Sigmoid colon (tissue), 3 donors: Measurements from ENCODE around the gene PRELID2.

ENCODE experiments used
- CTCF ChIP-seq, 4 experiments: fragments of 450-650 bp in 3 of 4; fragments of 200-600 bp in 1 of 4; IDR thresholded peaks; one replicate each; pipeline ENCODE4 v1.5.1; 2016 to 2019; ENCODE audit warnings: antibody characterized with exemption in 4 of 4, mild to moderate bottlenecking in 3 of 4, moderate library complexity in 2 of 4
- POLR2A ChIP-seq, 2 donors: fragments of 450-650 bp; IDR thresholded peaks; one replicate each; pipeline ENCODE4 v1.6.1; 2016; ENCODE audit warnings: antibody characterized with exemption in 2 of 2, mild to moderate bottlenecking in 2 of 2, moderate library complexity in 2 of 2

- TF ChIP-seq POLR2A (IDR thresholded peaks at IDR 0.05) (no peak), CTCF (IDR thresholded peaks at IDR 0.05) (no peak)
These were observed 28.2 kb downstream of the PRELID2 start for GRCh38 chr5:145806923-145807322.
